ENCODE data around the gene GBA3. TPM values are rescaled to one million over a fixed set of nuclear protein-coding genes. Genes with fewer than 3 reads are reported as not detected.

GBA3 gene
- total RNA-seq, 4 donors from 2014 or later: 0.85 to 1.1 (median 0.98) TPM; not detected in 1

- TF ChIP-seq CTCF (IDR thresholded peaks at IDR 0.05; ENCODE audit: low read depth): no peak
These were observed 16.7 kb upstream of the GBA3 start for GRCh38 chr4:22676063-22676462.

- no peak for TF ChIP-seq CTCF (IDR thresholded peaks at IDR 0.05; ENCODE audit: low read depth)
These were observed 15.0 kb upstream of the GBA3 start for GRCh38 chr4:22677780-22678179.

- no peak for TF ChIP-seq CTCF (IDR thresholded peaks at IDR 0.05; ENCODE audit: low read depth)
These were observed 13.5 kb upstream of the GBA3 start for GRCh38 chr4:22678940-22679854.

DNA sequence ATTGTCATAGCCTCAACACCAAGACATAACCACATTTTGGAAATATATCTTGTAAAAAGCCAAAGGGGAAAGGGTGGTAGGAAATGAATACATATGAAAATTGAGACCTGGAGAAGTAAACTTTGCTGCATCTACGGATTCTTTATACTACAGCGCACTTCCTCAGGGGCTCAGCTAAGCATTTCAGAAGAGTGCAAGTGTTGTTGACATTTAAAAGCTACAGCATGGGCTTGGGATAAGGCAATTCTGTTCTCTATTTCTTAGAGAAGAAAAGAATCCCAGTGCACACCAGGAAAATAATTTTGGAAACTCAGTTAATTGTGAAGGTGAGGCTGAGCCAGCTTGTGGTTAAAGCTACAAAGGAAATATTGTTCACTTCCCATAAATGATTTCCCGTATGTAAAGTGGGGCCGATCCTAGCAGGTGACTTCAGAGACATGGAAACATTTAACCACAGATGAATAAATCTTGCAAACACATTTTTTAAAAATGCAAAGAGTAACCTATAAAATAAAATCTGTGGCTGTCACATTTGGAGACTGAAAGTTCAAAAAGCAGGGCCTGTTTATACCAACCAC is 12.6 kb upstream of the GBA3 start:
- no peak for TF ChIP-seq CTCF (IDR thresholded peaks at IDR 0.05; ENCODE audit: low read depth)

DNA sequence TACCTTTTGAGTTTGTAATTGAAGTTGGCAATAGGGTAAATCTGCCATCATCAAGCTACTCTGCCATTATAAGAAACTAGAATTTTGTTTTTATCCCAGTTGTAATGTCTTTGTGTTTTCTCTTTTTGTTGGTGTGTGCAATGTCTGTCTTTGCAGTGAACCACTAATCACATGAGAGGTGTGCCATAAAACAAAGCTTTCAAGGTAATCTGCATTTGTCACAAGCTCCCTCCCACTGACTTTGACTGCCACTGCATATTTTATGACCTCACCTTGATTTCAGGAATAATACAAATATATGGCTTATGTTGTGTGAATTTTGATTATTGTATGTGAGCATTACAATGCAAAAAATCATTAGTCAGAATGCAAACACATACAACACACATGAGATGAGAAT is 9.0 kb upstream of the GBA3 start:
- no peak for TF ChIP-seq CTCF (IDR thresholded peaks at IDR 0.05; ENCODE audit: low read depth)

DNA sequence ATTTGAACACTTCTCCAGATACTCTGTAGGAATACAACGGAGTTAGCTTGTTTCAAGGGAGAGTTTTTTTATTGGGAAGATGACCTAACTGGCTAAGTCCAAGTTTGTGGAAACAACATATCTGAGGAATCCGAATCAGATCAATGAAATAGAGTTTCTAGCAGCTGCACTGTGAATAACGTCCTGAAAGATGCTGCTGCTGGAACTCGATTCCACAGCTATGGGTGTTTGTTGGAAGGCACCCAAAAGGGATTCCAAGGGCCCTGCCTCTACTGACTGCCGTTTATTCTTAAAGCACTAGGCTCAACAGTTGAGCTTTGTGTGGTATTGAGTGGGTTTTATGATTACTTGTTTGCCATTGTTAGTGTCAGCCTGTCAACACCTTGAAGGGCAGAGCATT is 6.6 kb upstream of the GBA3 start:
- TF ChIP-seq CTCF (IDR thresholded peaks at IDR 0.05; ENCODE audit: low read depth): no peak

- TF ChIP-seq CTCF (IDR thresholded peaks at IDR 0.05; ENCODE audit: low read depth): no peak
These were observed 4.5 kb upstream of the GBA3 start for GRCh38 chr4:22688236-22688635.
